PFSK-1 (cell line): ENCODE measurements around the gene DICER1.

ENCODE experiments used
- POLR2AphosphoS5 ChIP-seq: IDR thresholded peaks from 2 replicates; pipeline ENCODE4 v1.6.1; 2012; ENCODE audit warnings: low read depth, mild to moderate bottlenecking, control low read depth, low read length, moderate library complexity
- SIN3A ChIP-seq: IDR thresholded peaks from 2 replicates; pipeline ENCODE4 v1.6.1; 2012; ENCODE audit warnings: mild to moderate bottlenecking, low read length, moderate library complexity, borderline replicate concordance; ENCODE audit not compliant: insufficient read depth
- TF ChIP-seq, protein P1 (sequence below), 2 experiments: IDR thresholded peaks; 2 replicates each; pipeline versions ENCODE4 v1.6.1 to v1.8.0; 2011 to 2012; ENCODE audit warnings: low read depth in 2 of 2, low read length in 2 of 2, control low read depth in 1 of 2, inconsistent platforms in 1 of 2, mild to moderate bottlenecking in 1 of 2, moderate library complexity in 1 of 2; ENCODE audit not compliant: insufficient read depth in 1 of 2

DNA sequence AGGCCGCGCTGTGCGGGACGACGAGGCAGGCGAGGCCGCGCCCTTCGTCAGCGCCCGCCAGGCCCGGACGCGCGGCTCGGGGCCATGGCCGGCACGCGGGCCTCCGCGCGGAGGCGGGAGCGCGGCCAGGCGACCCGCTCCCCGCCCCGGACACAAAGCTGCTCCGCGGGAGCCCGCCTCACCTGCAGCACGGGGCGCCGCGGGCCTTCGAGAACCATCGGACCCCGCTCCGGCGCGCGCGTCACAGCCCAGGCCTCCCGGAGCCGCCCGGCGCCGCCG is 342 bp downstream of the DICER1 start:
- no peak for TF ChIP-seq POLR2AphosphoS5
- no peak for TF ChIP-seq SIN3A
- TF ChIP-seq, protein P1, sequence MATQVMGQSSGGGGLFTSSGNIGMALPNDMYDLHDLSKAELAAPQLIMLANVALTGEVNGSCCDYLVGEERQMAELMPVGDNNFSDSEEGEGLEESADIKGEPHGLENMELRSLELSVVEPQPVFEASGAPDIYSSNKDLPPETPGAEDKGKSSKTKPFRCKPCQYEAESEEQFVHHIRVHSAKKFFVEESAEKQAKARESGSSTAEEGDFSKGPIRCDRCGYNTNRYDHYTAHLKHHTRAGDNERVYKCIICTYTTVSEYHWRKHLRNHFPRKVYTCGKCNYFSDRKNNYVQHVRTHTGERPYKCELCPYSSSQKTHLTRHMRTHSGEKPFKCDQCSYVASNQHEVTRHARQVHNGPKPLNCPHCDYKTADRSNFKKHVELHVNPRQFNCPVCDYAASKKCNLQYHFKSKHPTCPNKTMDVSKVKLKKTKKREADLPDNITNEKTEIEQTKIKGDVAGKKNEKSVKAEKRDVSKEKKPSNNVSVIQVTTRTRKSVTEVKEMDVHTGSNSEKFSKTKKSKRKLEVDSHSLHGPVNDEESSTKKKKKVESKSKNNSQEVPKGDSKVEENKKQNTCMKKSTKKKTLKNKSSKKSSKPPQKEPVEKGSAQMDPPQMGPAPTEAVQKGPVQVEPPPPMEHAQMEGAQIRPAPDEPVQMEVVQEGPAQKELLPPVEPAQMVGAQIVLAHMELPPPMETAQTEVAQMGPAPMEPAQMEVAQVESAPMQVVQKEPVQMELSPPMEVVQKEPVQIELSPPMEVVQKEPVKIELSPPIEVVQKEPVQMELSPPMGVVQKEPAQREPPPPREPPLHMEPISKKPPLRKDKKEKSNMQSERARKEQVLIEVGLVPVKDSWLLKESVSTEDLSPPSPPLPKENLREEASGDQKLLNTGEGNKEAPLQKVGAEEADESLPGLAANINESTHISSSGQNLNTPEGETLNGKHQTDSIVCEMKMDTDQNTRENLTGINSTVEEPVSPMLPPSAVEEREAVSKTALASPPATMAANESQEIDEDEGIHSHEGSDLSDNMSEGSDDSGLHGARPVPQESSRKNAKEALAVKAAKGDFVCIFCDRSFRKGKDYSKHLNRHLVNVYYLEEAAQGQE (IDR thresholded peaks at IDR 0.05; ENCODE audit: insufficient read depth in 1 of 2, low read depth in 2 of 2, low read length in 2 of 2): no peak
